Transverse colon (tissue), 4 donors: ENCODE data around the gene GRK6.

ENCODE experiments used
- CTCF ChIP-seq, 5 experiments: fragments of 200-600 bp in 3 of 5; fragments of 450-650 bp in 2 of 5; sonication (generic) in 3 of 5; IDR thresholded peaks; 1 replicate in 2 of 5; 2 replicates in 3 of 5; pipeline ENCODE4 v1.5.1; 2016 to 2017; ENCODE audit warnings: antibody characterized with exemption in 5 of 5, inconsistent platforms in 3 of 5, mild to moderate bottlenecking in 2 of 5, moderate library complexity in 1 of 5
- EP300 ChIP-seq: sonication (generic); formaldehyde crosslinking; IDR thresholded peaks from one replicate; pipeline ENCODE4 v1.6.1; 2017; ENCODE audit warnings: antibody characterized with exemption, low read depth
- POLR2A ChIP-seq: fragments of 450-650 bp; IDR thresholded peaks from one replicate; pipeline ENCODE4 v1.6.1; 2016; ENCODE audit warnings: antibody characterized with exemption, mild to moderate bottlenecking, moderate library complexity
- POLR2AphosphoS5 ChIP-seq, 3 donors: sonication (generic); formaldehyde crosslinking; IDR thresholded peaks; one replicate each; pipeline ENCODE4 v1.6.1; 2016; ENCODE audit warnings: antibody characterized with exemption in 3 of 3

GRCh38 chr5:177452688-177453638, 26.5 kb downstream of the GRK6 start:
- TF ChIP-seq CTCF (IDR thresholded peaks at IDR 0.05) (no peak), POLR2A (no peak), POLR2AphosphoS5 (IDR thresholded peaks at IDR 0.05) (no peak), EP300 (no peak)
